Mesenteric fat pad (tissue), 1 donor: ENCODE measurements around the gene SLAMF8. TPM values are rescaled to one million over a fixed set of nuclear protein-coding genes. Genes with fewer than 3 reads are reported as not detected.

Source experiments
- DNase-seq: peaks from one replicate; pipeline ENCODE4 v3.0.0-alpha.2; 2020; ENCODE audit warnings: low spot score
- total RNA-seq: library from RNA; stranded (reverse); fragmentation: NEBNext Ultra II Directional; extraction: Animal tissue kit (Norgen Biotek cat#: 25700); gene quantifications from one replicate; pipeline ENCODE4 v1.2.1, GENCODE V29; 2021
- donor health status: DM: yes; HTN: yes; CAD: no.

SLAMF8 gene
- total RNA-seq, 1 donor from 2014 or later = 11.3 TPM

GRCh38 chr1:159868766-159869165 lies 42.1 kb downstream of the SLAMF8 start:
- DNase-seq = no peak

GRCh38 chr1:159869173-159869572 lies 42.5 kb downstream of the SLAMF8 start:
- DNase-seq = no peak

GRCh38 chr1:159869607-159870006 lies 42.9 kb downstream of the SLAMF8 start:
- DNase-seq = no peak

GRCh38 chr1:159870704-159871103 lies 44.0 kb downstream of the SLAMF8 start:
- DNase-seq = no peak

GRCh38 chr1:159872891-159873290 lies 46.2 kb downstream of the SLAMF8 start:
- DNase-seq = no peak

- no peak for DNase-seq
Observed at GRCh38 chr1:159873530-159874143, 47.0 kb downstream of the SLAMF8 start.

- no peak for DNase-seq
Observed at GRCh38 chr1:159877695-159878444, 51.2 kb downstream of the SLAMF8 start.

- DNase-seq = no peak
Observed at GRCh38 chr1:159879136-159879535, 52.5 kb downstream of the SLAMF8 start.

- no peak for DNase-seq
Observed at GRCh38 chr1:159879977-159880376, 53.3 kb downstream of the SLAMF8 start.

- DNase-seq = no peak
Observed at GRCh38 chr1:159880430-159880829, 53.8 kb downstream of the SLAMF8 start.

GRCh38 chr1:159881622-159882526 lies 55.2 kb downstream of the SLAMF8 start:
- no peak for DNase-seq

- DNase-seq = no peak
Observed at GRCh38 chr1:159882527-159882862, 55.8 kb downstream of the SLAMF8 start.

- no peak for DNase-seq
Observed at GRCh38 chr1:159883134-159883533, 56.5 kb downstream of the SLAMF8 start.

GRCh38 chr1:159884296-159884695 lies 57.6 kb downstream of the SLAMF8 start:
- no peak for DNase-seq

Other genes starting within 250 kb of the SLAMF8 start
- not detected for gene APCS, start 239.0 kb upstream of the SLAMF8 start, total RNA-seq
- gene CRP, start 112.3 kb upstream of the SLAMF8 start, total RNA-seq = not detected
- 54.8 TPM for gene DUSP23, start 45.9 kb upstream of the SLAMF8 start, total RNA-seq
- not detected for gene FCRL6, start 24.5 kb upstream of the SLAMF8 start, total RNA-seq
- not detected for gene VSIG8, start 35.8 kb downstream of the SLAMF8 start, total RNA-seq
- 0.64 TPM for gene CFAP45, start 73.3 kb downstream of the SLAMF8 start, total RNA-seq
- gene TAGLN2, start 98.6 kb downstream of the SLAMF8 start, total RNA-seq = 314 TPM
- gene IGSF9, start 118.7 kb downstream of the SLAMF8 start, total RNA-seq = 0.13 TPM
- not detected for gene SLAMF9, start 127.4 kb downstream of the SLAMF8 start, total RNA-seq
- 4.1 TPM for gene PIGM, start 205.1 kb downstream of the SLAMF8 start, total RNA-seq
- 0.16 TPM for gene KCNJ10, start 243.3 kb downstream of the SLAMF8 start, total RNA-seq